H1 (cell line): ENCODE results near the gene SBSN. TPM values are rescaled to one million over a fixed set of nuclear protein-coding genes. Genes with fewer than 3 reads are reported as not detected.

Source experiments
- CTCF ChIA-PET: fragments of 300-600 bp; sonication (Branson Sonifier 250); formaldehyde crosslinking; loops from one replicate; lab custom pipeline; 2021; ENCODE audit not compliant: partially characterized antibody; lab: Charles Lee
- POLR2A ChIA-PET: fragments of 300-600 bp; sonication (Branson Sonifier 250); formaldehyde crosslinking; loops from one replicate; lab custom pipeline; 2021; ENCODE audit warnings: inconsistent platforms; ENCODE audit not compliant: partially characterized antibody; lab: Charles Lee
- DNase-seq, 2 experiments: peaks; one replicate each; pipeline versions ENCODE4 v3.0.0 to v3.0.0-alpha.2; 2010 to 2022; ENCODE audit warnings: low spot score in 2 of 2, low read depth in 1 of 2, mixed read lengths in 1 of 2
- FAIRE-seq: peaks from 2 replicates; lab custom pipeline; 2011; peaks lifted over from hg19 to GRCh38; lab: Jason Lieb, UNC
- H2AFZ ChIP-seq: 2 replicates; pipeline ENCODE4 v1.8.1; 2012; ENCODE audit warnings: low read length, inconsistent platforms
- H2AK5ac ChIP-seq: 2 replicates; pipeline ENCODE4 v1.6.1; 2013; ENCODE audit warnings: low read depth, low read length
- H2BK120ac ChIP-seq: replicated peaks from 2 replicates; pipeline ENCODE3; 2013; ENCODE audit warnings: low read depth, low read length, inconsistent platforms
- H2BK12ac ChIP-seq: 2 replicates; pipeline ENCODE4 v1.6.1; 2013; ENCODE audit warnings: low read depth, low read length
- H2BK15ac ChIP-seq: 2 replicates; pipeline ENCODE4 v1.6.1; 2013; ENCODE audit warnings: low read length
- H2BK20ac ChIP-seq: 2 replicates; pipeline ENCODE4 v1.6.1; 2013; ENCODE audit warnings: low read length
- H2BK5ac ChIP-seq: 2 replicates; pipeline ENCODE4 v1.6.1; 2013; ENCODE audit warnings: low read depth, low read length
- H3K14ac ChIP-seq: 2 replicates; pipeline ENCODE4 v1.6.1; 2013; ENCODE audit warnings: inconsistent platforms; ENCODE audit not compliant: insufficient read length
- H3K18ac ChIP-seq: 2 replicates; pipeline ENCODE4 v1.6.1; 2013; ENCODE audit warnings: low read length; ENCODE audit errors: extremely low read depth
- H3K23ac ChIP-seq: 2 replicates; pipeline ENCODE4 v1.6.1; 2013; ENCODE audit warnings: inconsistent platforms; ENCODE audit not compliant: insufficient read length
- H3K23me2 ChIP-seq: 2 replicates; pipeline ENCODE4 v1.6.1; 2013; ENCODE audit warnings: low read depth, low read length
- H3K27ac ChIP-seq: 2 replicates; pipeline ENCODE4 v1.6.1; 2011; ENCODE audit warnings: low read depth, low read length, inconsistent platforms
- H3K27me3 ChIP-seq, 4 experiments: replicated peaks in 1 of 4; 1 replicate in 1 of 4; 2 replicates in 3 of 4; pipeline versions ENCODE4 v1.6.1 to v1.8.1; 2011 to 2013; ENCODE audit warnings: low read length in 3 of 4, mild to moderate bottlenecking in 3 of 4, inconsistent platforms in 2 of 4, mixed read lengths in 2 of 4, moderate library complexity in 1 of 4; ENCODE audit not compliant: control insufficient read depth in 3 of 4, insufficient read depth in 3 of 4; ENCODE audit errors: extremely low read depth in 1 of 4
- H3K36me3 ChIP-seq, 4 experiments: 2 replicates each; pipeline versions ENCODE4 v1.6.1 to v1.8.1; 2011 to 2013; ENCODE audit warnings: mild to moderate bottlenecking in 4 of 4, low read length in 3 of 4, moderate library complexity in 2 of 4, control low read depth in 1 of 4, inconsistent platforms in 1 of 4; ENCODE audit not compliant: insufficient read depth in 4 of 4, control insufficient read depth in 2 of 4
- H3K4ac ChIP-seq: replicated peaks from 2 replicates; pipeline ENCODE3; 2013; ENCODE audit warnings: low read length, low read depth, mixed read lengths, inconsistent platforms; ENCODE audit not compliant: insufficient read length
- H3K4me1 ChIP-seq, 4 experiments: replicated peaks in 1 of 4; 1 replicate in 1 of 4; 2 replicates in 3 of 4; pipeline versions ENCODE4 v1.6.1 to v1.8.1; 2011 to 2013; ENCODE audit warnings: low read length in 3 of 4, inconsistent platforms in 2 of 4, mixed read lengths in 1 of 4; ENCODE audit not compliant: insufficient read depth in 4 of 4, control insufficient read depth in 3 of 4
- H3K4me2 ChIP-seq, 2 experiments: 2 replicates each; pipeline versions ENCODE4 v1.6.1 to v1.8.1; 2011 to 2013; ENCODE audit warnings: low read depth in 2 of 2, low read length in 2 of 2, control low read depth in 1 of 2, inconsistent platforms in 1 of 2, mild to moderate bottlenecking in 1 of 2; ENCODE audit not compliant: insufficient read depth in 1 of 2
- H3K4me3 ChIP-seq, 4 experiments: fragments of 200-600, 300-600 bp in 1 of 4; sonication (generic), shearing (Covaris generic), sonication (Bioruptor Twin) in 1 of 4; 2 replicates each; pipeline versions ENCODE4 v1.5.1 to v1.8.1; 2011 to 2016; ENCODE audit warnings: low read length in 4 of 4, low read depth in 3 of 4, control low read depth in 2 of 4, inconsistent platforms in 2 of 4, mild to moderate bottlenecking in 2 of 4, mixed read lengths in 1 of 4, moderate library complexity in 1 of 4; ENCODE audit not compliant: insufficient read depth in 2 of 4; ENCODE audit errors: extremely low read depth in 1 of 4
- H3K56ac ChIP-seq: replicated peaks from 2 replicates; pipeline ENCODE3; 2013; ENCODE audit warnings: low read depth, mild to moderate bottlenecking, mixed read lengths, low read length, inconsistent platforms; ENCODE audit not compliant: insufficient read length
- H3K79me1 ChIP-seq: 2 replicates; pipeline ENCODE4 v1.6.1; 2013; ENCODE audit warnings: low read depth, low read length, control low read depth
- H3K79me2 ChIP-seq, 2 experiments: 2 replicates each; pipeline versions ENCODE4 v1.6.1 to v1.8.1; 2012 to 2013; ENCODE audit warnings: low read length in 2 of 2, mild to moderate bottlenecking in 2 of 2, inconsistent platforms in 1 of 2; ENCODE audit not compliant: insufficient read depth in 2 of 2, control insufficient read depth in 1 of 2
- H3K9ac ChIP-seq, 4 experiments: replicated peaks in 1 of 4; 1 replicate in 1 of 4; 2 replicates in 3 of 4; pipeline versions ENCODE4 v1.6.1 to v1.8.1; 2011 to 2013; ENCODE audit warnings: low read depth in 3 of 4, low read length in 3 of 4, control low read depth in 2 of 4, mild to moderate bottlenecking in 2 of 4, moderate library complexity in 2 of 4, inconsistent platforms in 1 of 4; ENCODE audit errors: extremely low read depth in 1 of 4
- H3K9me3 ChIP-seq, 2 experiments: 2 replicates each; pipeline versions ENCODE4 v1.6.1 to v1.8.1; 2012 to 2013; ENCODE audit warnings: mild to moderate bottlenecking in 2 of 2, moderate library complexity in 2 of 2, control low read depth in 1 of 2, inconsistent platforms in 1 of 2, low read depth in 1 of 2, low read length in 1 of 2, mixed read lengths in 1 of 2; ENCODE audit not compliant: insufficient read depth in 2 of 2
- H4K20me1 ChIP-seq, 2 experiments: replicated peaks in 1 of 2; 2 replicates each; pipeline versions ENCODE3 to v1.8.1; 2011 to 2013; ENCODE audit warnings: inconsistent platforms in 2 of 2, low read length in 2 of 2, mild to moderate bottlenecking in 1 of 2; ENCODE audit not compliant: insufficient read depth in 2 of 2, control insufficient read depth in 1 of 2
- H4K5ac ChIP-seq: 2 replicates; pipeline ENCODE4 v1.6.1; 2013; ENCODE audit warnings: low read length, low read depth, mixed read lengths, inconsistent platforms; ENCODE audit not compliant: insufficient read length
- H4K8ac ChIP-seq: 2 replicates; pipeline ENCODE4 v1.8.0; 2013; ENCODE audit warnings: mild to moderate bottlenecking, moderate library complexity, low read length, inconsistent platforms; ENCODE audit not compliant: insufficient read depth; ENCODE audit errors: extremely low read depth
- H4K91ac ChIP-seq: replicated peaks from 2 replicates; pipeline ENCODE3; 2013; ENCODE audit warnings: low read length, mixed read lengths, inconsistent platforms; ENCODE audit not compliant: insufficient read length
- CHD2 ChIP-seq: IDR thresholded peaks from 2 replicates; pipeline ENCODE4 v1.6.1; 2012; ENCODE audit warnings: low read length, improper control_type of control experiment
- HDAC2 ChIP-seq, 2 experiments: fragments of 300-600 bp in 1 of 2; sonication (generic) in 1 of 2; IDR thresholded peaks; 2 replicates each; pipeline ENCODE4 v1.6.1; 2011 to 2012; ENCODE audit warnings: low read depth in 2 of 2, low read length in 2 of 2, mild to moderate bottlenecking in 2 of 2, moderate library complexity in 2 of 2, borderline replicate concordance in 1 of 2, inconsistent platforms in 1 of 2
- KDM1A ChIP-seq: fragments of 200-600, 300-600 bp; sonication (generic); IDR thresholded peaks from 2 replicates; pipeline ENCODE4 v1.7.1; 2016; ENCODE audit warnings: mild to moderate bottlenecking, low read length, borderline replicate concordance
- POLR2A ChIP-seq, 2 experiments: IDR thresholded peaks; 1 replicate in 1 of 2; 2 replicates in 1 of 2; pipeline ENCODE4 v1.6.1; 2011; ENCODE audit warnings: low read depth in 2 of 2, low read length in 2 of 2, mild to moderate bottlenecking in 2 of 2; ENCODE audit errors: control extremely low read depth in 1 of 2
- TAF1 ChIP-seq: IDR thresholded peaks from 2 replicates; pipeline ENCODE4 v1.6.1; 2011; ENCODE audit warnings: mild to moderate bottlenecking, low read depth, low read length
- TAF7 ChIP-seq: optimal IDR thresholded peaks from 2 replicates; pipeline ENCODE3; 2011; ENCODE audit warnings: low read depth, mild to moderate bottlenecking, inconsistent platforms, low read length, moderate library complexity, borderline replicate concordance
- WGBS, 2 experiments: shearing (Covaris generic) in 1 of 2; methylation state at CpG; one replicate each; pipeline versions ENCODE4 v1.1.6 to v1.1.7; 2013 to 2015; ENCODE audit warnings: low lambda C conversion rate in 2 of 2, mixed read lengths in 2 of 2, inconsistent platforms in 1 of 2, low coverage in 1 of 2, missing lambda C conversion rate in 1 of 2; ENCODE audit not compliant: insufficient replicate concordance in 2 of 2, insufficient coverage in 1 of 2, insufficient read length in 1 of 2; ENCODE audit errors: extremely low coverage in 1 of 2, missing lambda C conversion rate in 1 of 2; 5-methylcytosine and 5-hydroxymethylcytosine counted together
- polyA plus RNA-seq, 7 experiments: library from polyadenylated mRNA; depleted of rRNA in 3 of 7; stranded (reverse) in 5 of 7; unstranded in 2 of 7; fragments of >200 nt in 5 of 7; fragments of 200-250 nt in 2 of 7; gene quantifications; 1 replicate in 5 of 7; 2 replicates in 1 of 7; 4 replicates in 1 of 7; pipeline versions ENCODE4 v1.2.1 to v1.2.3, GENCODE V29; 2011 to 2013; ENCODE audit warnings: missing spikeins in 2 of 7, mixed read lengths in 2 of 7
- total RNA-seq: library from RNA; stranded (reverse); fragmentation: NEBNext Ultra II Directional; extraction: Animal tissue kit (Norgen Biotek cat#: 25700); gene quantifications from 2 replicates; pipeline ENCODE4 v1.2.1, GENCODE V29; 2021
- TF ChIP-seq, protein P1 (sequence below): IDR thresholded peaks from 2 replicates; pipeline ENCODE4 v1.6.1; 2012; ENCODE audit warnings: inconsistent platforms
- TF ChIP-seq, protein P2 (sequence below): IDR thresholded peaks from 2 replicates; pipeline ENCODE4 v1.6.1; 2011; ENCODE audit warnings: low read length, improper control_type of control experiment

SBSN gene
- total and polyA plus RNA-seq, 2 of the 8 experiments (the other 6 are each of a cell fraction or from before 2014, with no cell fraction given): not detected

DNA sequence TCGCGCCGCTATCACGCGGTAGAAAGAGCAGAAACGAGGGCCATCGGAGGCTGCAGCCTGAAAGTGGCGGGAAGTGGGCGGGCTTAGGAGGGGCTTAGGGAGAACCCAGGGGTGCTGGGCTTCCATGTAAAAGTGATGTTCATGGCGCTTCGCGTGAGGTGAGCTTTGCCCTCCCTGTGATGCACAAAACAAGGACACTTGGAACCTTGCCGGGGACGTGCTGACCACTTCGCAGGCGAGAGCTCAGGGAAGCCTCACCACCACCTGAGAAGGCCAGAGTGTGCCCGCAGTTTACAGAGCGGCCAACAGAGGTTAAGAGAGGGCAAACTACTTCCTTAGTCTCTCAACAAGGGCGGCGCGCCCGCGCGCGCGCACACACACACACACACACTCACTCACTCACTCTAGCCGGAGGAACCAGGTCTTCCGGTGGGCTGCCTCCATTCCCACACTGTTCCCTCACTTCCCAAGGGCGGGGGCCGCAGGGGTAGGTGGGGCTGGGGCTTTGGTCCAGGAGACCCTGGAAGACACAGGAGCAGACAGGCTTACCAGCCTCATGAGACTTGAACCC lies 5.8 kb upstream of the SBSN start:
- no peak overlapping the region for H3K4ac ChIP-seq
- 31% methylated on average over 30 of the region's 30 CpGs; no CpG with 5 or more reads in 1 of the 2 experiments for WGBS, 2 experiments
- POLR2A ChIA-PET: interaction anchor here (0.8 to 4.2 kb wide), 6 partner anchors 10 to 44 kb away, joined by 3 to 19 read pairs (median 4); no protein-coding TSS in a partner anchor
- H3K23ac ChIP-seq: no peak overlapping the region
- no peak overlapping the region for H4K5ac ChIP-seq
- H2BK5ac ChIP-seq: no peak overlapping the region
- H3K27ac ChIP-seq: no peak overlapping the region
- peaks cover 0 to 2% of the 10 kb centered on the region in 2 experiments for H4K20me1 ChIP-seq
- H2BK20ac ChIP-seq: no peak overlapping the region
- no peak overlapping the region for H2BK15ac ChIP-seq
- H3K79me2 ChIP-seq: no peaks in the 10 kb centered on the region
- FAIRE-seq (no peak), DNase-seq (peak in 1 of 2 experiments; percentile 82)
- no peak overlapping the region for H3K14ac ChIP-seq
- no peak overlapping the region for H2BK120ac ChIP-seq
- no peak overlapping the region for H3K56ac ChIP-seq
- peak overlapping the region; percentile 46; the same call in 1 of the 2 replicates for H2BK12ac ChIP-seq
- no peaks in the 10 kb centered on the region for H3K36me3 ChIP-seq
- no peak overlapping the region for H4K8ac ChIP-seq
- H3K9me3 ChIP-seq: no peaks in the 10 kb centered on the region
- no peak overlapping the region for H3K9ac ChIP-seq
- peak overlapping the region; percentile 62 to 83 for H3K4me2 ChIP-seq
- H4K91ac ChIP-seq: no peak overlapping the region
- H3K23me2 ChIP-seq: peaks cover 4% of the 10 kb centered on the region; the same call in 1 of the 2 replicates
- H3K4me1 ChIP-seq: peaks cover 0 to 18% (median 9%) of the 10 kb centered on the region in 4 experiments; a peak in 5 of 7 replicates
- CTCF ChIA-PET: interaction anchor here (0.6 to 2.1 kb wide), 6 partner anchors 15 to 1243 kb away, joined by 3 to 9 read pairs (median 6); partner anchors contain the start of gene DMKN
- H3K18ac ChIP-seq: no peak overlapping the region; the same call in 1 of the 2 replicates
- peak overlapping the region; percentile 42; the same call in 1 of the 2 replicates for H2AFZ ChIP-seq
- no peak overlapping the region for H2AK5ac ChIP-seq
- peaks cover 0 to 17% (median 14%) of the 10 kb centered on the region in 4 experiments; a peak in 6 of 7 replicates for H3K27me3 ChIP-seq
- TF ChIP-seq TAF1: 0 out of 2 replicates have a peak, but pooled peaks have one; percentile 29
- TF ChIP-seq KDM1A: peak; percentile 90; the same call in 1 of the 2 replicates
- TF ChIP-seq, protein P1, sequence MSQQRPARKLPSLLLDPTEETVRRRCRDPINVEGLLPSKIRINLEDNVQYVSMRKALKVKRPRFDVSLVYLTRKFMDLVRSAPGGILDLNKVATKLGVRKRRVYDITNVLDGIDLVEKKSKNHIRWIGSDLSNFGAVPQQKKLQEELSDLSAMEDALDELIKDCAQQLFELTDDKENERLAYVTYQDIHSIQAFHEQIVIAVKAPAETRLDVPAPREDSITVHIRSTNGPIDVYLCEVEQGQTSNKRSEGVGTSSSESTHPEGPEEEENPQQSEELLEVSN: peak; percentile 80
- no peak for TF ChIP-seq CHD2
- TF ChIP-seq POLR2A (IDR thresholded peaks at IDR 0.05; ENCODE audit: control extremely low read depth in 1 of 2, low read depth in 2 of 2, low read length in 2 of 2): peak in 1 of 2 experiments; percentile 47; a peak in 2 of 3 replicates
- TF ChIP-seq HDAC2 (IDR thresholded peaks at IDR 0.05; ENCODE audit: borderline replicate concordance in 1 of 2, low read depth in 2 of 2, low read length in 2 of 2): no peak
- no peak for TF ChIP-seq TAF7
- TF ChIP-seq, protein P2, sequence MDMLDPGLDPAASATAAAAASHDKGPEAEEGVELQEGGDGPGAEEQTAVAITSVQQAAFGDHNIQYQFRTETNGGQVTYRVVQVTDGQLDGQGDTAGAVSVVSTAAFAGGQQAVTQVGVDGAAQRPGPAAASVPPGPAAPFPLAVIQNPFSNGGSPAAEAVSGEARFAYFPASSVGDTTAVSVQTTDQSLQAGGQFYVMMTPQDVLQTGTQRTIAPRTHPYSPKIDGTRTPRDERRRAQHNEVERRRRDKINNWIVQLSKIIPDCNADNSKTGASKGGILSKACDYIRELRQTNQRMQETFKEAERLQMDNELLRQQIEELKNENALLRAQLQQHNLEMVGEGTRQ: no peak
- H3K4me3 ChIP-seq: peak overlapping the region in 3 of 4 experiments; percentile 45 to 55 (median 52); a peak in 7 of 8 replicates
- no peaks in the 10 kb centered on the region; the same call in 1 of the 2 replicates for H3K79me1 ChIP-seq
